ENCODE measurements around the gene BCAS4. TPM values are rescaled to one million over a fixed set of nuclear protein-coding genes. Genes with fewer than 3 reads are reported as not detected.

The BCAS4 gene
- total RNA-seq, 1 donor from 2014 or later: 3.9 TPM

GRCh38 chr20:50916934-50917333 is 122.1 kb downstream of the BCAS4 start:
- Histone ChIP-seq H3K4me3 (no peak overlapping the region), H3K9me3 (no peaks in the 10 kb centered on the region), H3K36me3 (peaks cover 3% of the 10 kb centered on the region), H3K4me1 (peaks cover 91% of the 10 kb centered on the region), H3K27me3 (ENCODE audit: low read depth) (no peaks in the 10 kb centered on the region), H3K27ac (no peak overlapping the region)
- no peak for ATAC-seq
- DNase-seq: no peak
- TF ChIP-seq CTCF (IDR thresholded peaks at IDR 0.05): no peak
- intact Hi-C loops (cut with DNase I): no loop called here

GRCh38 chr20:50918403-50918802 is 123.5 kb downstream of the BCAS4 start:
- TF ChIP-seq CTCF (IDR thresholded peaks at IDR 0.05): no peak
- no peaks in the 10 kb centered on the region for H3K9me3 ChIP-seq
- H3K4me1 ChIP-seq: peaks cover 94% of the 10 kb centered on the region
- H3K27ac ChIP-seq: no peak overlapping the region
- H3K27me3 ChIP-seq (ENCODE audit: low read depth): no peaks in the 10 kb centered on the region
- ATAC-seq (no peak), DNase-seq (no peak)
- H3K36me3 ChIP-seq: peaks cover 3% of the 10 kb centered on the region
- no peak overlapping the region for H3K4me3 ChIP-seq
- intact Hi-C loops (cut with DNase I): no loop called here

GRCh38 chr20:50919567-50919966 is 124.7 kb downstream of the BCAS4 start:
- H3K27me3 ChIP-seq (ENCODE audit: low read depth): no peaks in the 10 kb centered on the region
- intact Hi-C loops (cut with DNase I): no loop called here
- peak; percentile 64 for DNase-seq
- H3K9me3 ChIP-seq: no peaks in the 10 kb centered on the region
- H3K4me1 ChIP-seq: peaks cover 91% of the 10 kb centered on the region
- H3K36me3 ChIP-seq: peaks cover 3% of the 10 kb centered on the region
- no peak for TF ChIP-seq CTCF (IDR thresholded peaks at IDR 0.05)
- ATAC-seq: peak; percentile 31 to 38
- no peak overlapping the region for H3K27ac ChIP-seq
- no peak overlapping the region for H3K4me3 ChIP-seq

DNA sequence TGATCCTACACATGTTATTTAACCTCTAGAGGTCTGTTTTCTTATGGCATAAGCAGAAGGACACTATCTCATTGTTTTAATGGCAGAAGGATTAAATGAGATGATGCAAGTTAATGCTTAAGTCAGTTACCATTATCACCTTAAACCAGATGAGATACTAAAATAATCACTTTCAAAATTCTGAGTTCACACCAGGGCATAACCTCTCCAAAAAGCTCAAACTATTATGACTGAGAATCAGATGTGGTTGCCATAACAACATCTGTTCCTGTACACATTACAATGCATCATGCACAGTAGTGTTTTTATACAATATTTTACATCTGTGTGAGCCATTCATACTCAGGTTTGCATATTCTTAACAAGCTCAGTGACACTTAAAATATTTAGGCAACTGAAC is 126.1 kb downstream of the BCAS4 start:
- no peak for DNase-seq
- intact Hi-C loops (cut with DNase I): no loop called here
- Histone ChIP-seq H3K9me3 (no peaks in the 10 kb centered on the region), H3K4me1 (peaks cover 89% of the 10 kb centered on the region), H3K27ac (no peak overlapping the region), H3K36me3 (peaks cover 3% of the 10 kb centered on the region), H3K27me3 (ENCODE audit: low read depth) (no peaks in the 10 kb centered on the region), H3K4me3 (no peak overlapping the region)
- no peak for TF ChIP-seq CTCF (IDR thresholded peaks at IDR 0.05)
- peak in 1 of 2 donors; percentile 40 for ATAC-seq

DNA sequence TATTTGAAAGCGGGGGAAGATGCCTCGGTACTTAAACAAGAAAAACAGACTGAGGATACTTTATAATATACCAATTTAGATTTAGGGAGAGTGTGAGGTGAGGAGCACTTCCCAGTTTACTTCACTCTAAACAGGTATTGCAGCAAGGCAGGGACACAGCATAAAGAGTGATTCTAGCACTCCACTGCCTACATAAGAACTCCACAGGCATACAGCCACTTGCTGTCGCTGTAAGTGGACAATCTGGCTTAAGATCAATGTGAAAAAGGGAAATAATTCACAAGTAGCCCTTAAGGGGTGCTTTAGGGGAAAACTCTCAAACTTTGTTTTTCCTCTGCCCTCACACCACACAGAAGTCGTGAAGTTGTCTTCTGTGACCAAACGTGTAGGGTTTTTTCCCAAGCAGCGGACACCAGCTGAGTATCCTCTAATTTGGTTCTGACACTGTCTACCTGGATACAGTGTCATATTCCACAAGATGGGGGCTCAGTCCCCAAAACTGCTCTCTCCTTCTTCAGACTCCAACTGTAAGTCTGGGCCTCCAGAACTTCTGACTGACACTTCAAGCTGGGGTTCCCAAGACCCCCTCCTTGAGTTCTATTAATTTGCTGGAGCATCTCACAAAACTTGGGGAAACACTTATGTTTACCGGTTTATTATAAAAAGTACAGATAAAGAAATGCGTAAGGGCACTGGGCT is 127.1 kb downstream of the BCAS4 start:
- Histone ChIP-seq H3K9me3 (no peaks in the 10 kb centered on the region), H3K4me1 (peaks cover 87% of the 10 kb centered on the region), H3K4me3 (no peak overlapping the region), H3K36me3 (peaks cover 3% of the 10 kb centered on the region), H3K27me3 (ENCODE audit: low read depth) (no peaks in the 10 kb centered on the region), H3K27ac (no peak overlapping the region)
- DNase-seq: no peak
- ATAC-seq: peak; percentile 87 to 88
- intact Hi-C loops (cut with DNase I): no loop called here
- TF ChIP-seq CTCF (IDR thresholded peaks at IDR 0.05): no peak

All from lower lobe of right lung (tissue), 2 donors.